ENCODE data around the gene KCNH2.

- TF ChIP-seq CTCF (IDR thresholded peaks at IDR 0.05; ENCODE audit: low read depth, low read length, poor library complexity, severe bottlenecking) (no peak), EZH2phosphoT487 (IDR thresholded peaks at IDR 0.05; ENCODE audit: borderline replicate concordance, low read length) (no peak)
These were observed 39.1 kb downstream of the KCNH2 start for GRCh38 chr7:150939052-150939451.
